Mucosa of descending colon (tissue), 3 donors: Measurements from ENCODE around the gene SGK1. TPM values are rescaled to one million over a fixed set of nuclear protein-coding genes. Genes with fewer than 3 reads are reported as not detected.
"Not testable (repeated sequence)": the region's sequence is repeated elsewhere in the genome, so short reads cannot be mapped to it uniquely, and the experiment has no call there.

Experiments used
- ATAC-seq: fragments of 200-7000 bp; cut with Tn5 transposase; one replicate; pipeline ENCODE4 v1.9.1; 2020; ENCODE audit warnings: mild to moderate bottlenecking, moderate library complexity
- DNase-seq, 3 donors: peaks; one replicate each; pipeline ENCODE4 v3.0.0-alpha.2; 2020
- H3K36me3 ChIP-seq: fragments of 200-600 bp; one replicate; pipeline ENCODE4 v1.8.0; 2021; ENCODE audit warnings: low read depth, mild to moderate bottlenecking
- H3K4me1 ChIP-seq: fragments of 200-600 bp; one replicate; pipeline ENCODE4 v1.8.0; 2021; ENCODE audit warnings: low read depth, mild to moderate bottlenecking
- H3K4me3 ChIP-seq: fragments of 200-600 bp; one replicate; pipeline ENCODE4 v1.8.0; 2021; ENCODE audit warnings: mild to moderate bottlenecking
- H3K9me3 ChIP-seq: fragments of 200-600 bp; one replicate; pipeline ENCODE4 v1.8.0; 2021; ENCODE audit warnings: mild to moderate bottlenecking
- intact Hi-C, 2 donors: fragments of 100-400 bp; cut with DNase I in 1 of 2; cut with micrococcal nuclease in 1 of 2; formaldehyde crosslinking; loops; one replicate each; pipeline versions ENCODE4 v1.11.0 to v1.11.1; 2022; cut with DNase I, micrococcal nuclease
- total RNA-seq, 3 donors: library from RNA; stranded (reverse); fragmentation: NEBNext Ultra II Directional in 2 of 3; extraction: Animal tissue kit (Norgen Biotek cat#: 25700) in 2 of 3; gene quantifications; one replicate each; pipeline versions ENCODE4 v1.2.1 to v1.2.4, GENCODE V29; 2021 to 2023
- TF ChIP-seq, protein P1 (sequence below): fragments of 200-600 bp; IDR thresholded peaks from one replicate; pipeline ENCODE4 v1.8.0; 2022; ENCODE audit warnings: antibody characterized with exemption, mild to moderate bottlenecking
- donor health status: DM: no; HTN: no; CAD: no; lungs with moderate emphysema.
- donor health status: DM: no; HTN: no; CAD: no.
- donor health status: DM: no; HTN: yes; CAD: no.

Gene SGK1
- total RNA-seq, 3 donors from 2014 or later: 49.4 to 492 (median 55.0) TPM

DNA sequence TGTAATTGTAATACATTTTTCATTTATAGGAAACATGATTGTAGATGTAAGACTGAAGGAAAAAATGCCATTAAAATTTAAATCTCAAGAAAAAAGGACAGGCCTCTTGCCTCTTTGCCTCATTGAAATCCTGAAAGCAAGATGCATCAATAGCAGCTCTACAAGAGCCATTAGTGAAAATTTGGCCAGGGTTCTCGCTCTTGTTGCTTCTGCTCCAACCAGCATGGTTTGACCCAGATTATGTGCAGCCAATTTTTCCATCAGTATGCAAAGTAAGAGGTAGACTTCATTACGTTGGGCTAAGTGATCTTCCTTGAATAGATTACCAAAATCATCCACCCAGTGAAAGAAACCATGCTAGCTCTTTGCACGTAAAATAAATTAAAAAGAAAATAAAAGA, 106.6 kb downstream of the SGK1 start:
- Histone ChIP-seq H3K36me3 (no peaks in the 10 kb centered on the region), H3K4me3 (no peak overlapping the region), H3K9me3 (no peaks in the 10 kb centered on the region), H3K4me1 (no peaks in the 10 kb centered on the region)
- ATAC-seq: no peak
- intact Hi-C loops: no loop called here
- DNase-seq: no peak
- TF ChIP-seq, protein P1, sequence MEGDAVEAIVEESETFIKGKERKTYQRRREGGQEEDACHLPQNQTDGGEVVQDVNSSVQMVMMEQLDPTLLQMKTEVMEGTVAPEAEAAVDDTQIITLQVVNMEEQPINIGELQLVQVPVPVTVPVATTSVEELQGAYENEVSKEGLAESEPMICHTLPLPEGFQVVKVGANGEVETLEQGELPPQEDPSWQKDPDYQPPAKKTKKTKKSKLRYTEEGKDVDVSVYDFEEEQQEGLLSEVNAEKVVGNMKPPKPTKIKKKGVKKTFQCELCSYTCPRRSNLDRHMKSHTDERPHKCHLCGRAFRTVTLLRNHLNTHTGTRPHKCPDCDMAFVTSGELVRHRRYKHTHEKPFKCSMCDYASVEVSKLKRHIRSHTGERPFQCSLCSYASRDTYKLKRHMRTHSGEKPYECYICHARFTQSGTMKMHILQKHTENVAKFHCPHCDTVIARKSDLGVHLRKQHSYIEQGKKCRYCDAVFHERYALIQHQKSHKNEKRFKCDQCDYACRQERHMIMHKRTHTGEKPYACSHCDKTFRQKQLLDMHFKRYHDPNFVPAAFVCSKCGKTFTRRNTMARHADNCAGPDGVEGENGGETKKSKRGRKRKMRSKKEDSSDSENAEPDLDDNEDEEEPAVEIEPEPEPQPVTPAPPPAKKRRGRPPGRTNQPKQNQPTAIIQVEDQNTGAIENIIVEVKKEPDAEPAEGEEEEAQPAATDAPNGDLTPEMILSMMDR: no peak

DNA sequence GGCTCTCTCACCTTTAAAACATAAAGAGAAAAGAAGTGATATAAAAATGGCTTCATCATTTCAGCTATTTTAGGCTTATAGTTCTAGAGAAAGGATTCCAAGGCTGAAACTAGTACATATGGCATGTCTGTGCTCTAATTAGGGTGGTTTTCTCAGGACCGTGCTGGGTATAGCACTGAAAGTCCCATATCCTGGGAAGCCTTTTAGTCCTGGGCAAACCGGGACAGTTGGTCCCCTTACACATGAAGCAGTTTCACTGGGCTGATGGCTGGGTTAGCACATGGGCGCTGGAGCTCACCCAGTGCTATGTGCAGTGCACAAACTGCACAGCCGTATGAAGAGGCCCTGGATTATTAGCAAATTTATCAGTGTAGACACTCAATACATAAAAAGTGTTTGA, 110.5 kb downstream of the SGK1 start:
- no peaks in the 10 kb centered on the region for H3K36me3 ChIP-seq
- no peak for ATAC-seq
- intact Hi-C loops: no loop called here
- no peaks in the 10 kb centered on the region for H3K9me3 ChIP-seq
- TF ChIP-seq, protein P1: no peak
- DNase-seq: no peak
- H3K4me1 ChIP-seq: no peaks in the 10 kb centered on the region
- H3K4me3 ChIP-seq: no peak overlapping the region

DNA sequence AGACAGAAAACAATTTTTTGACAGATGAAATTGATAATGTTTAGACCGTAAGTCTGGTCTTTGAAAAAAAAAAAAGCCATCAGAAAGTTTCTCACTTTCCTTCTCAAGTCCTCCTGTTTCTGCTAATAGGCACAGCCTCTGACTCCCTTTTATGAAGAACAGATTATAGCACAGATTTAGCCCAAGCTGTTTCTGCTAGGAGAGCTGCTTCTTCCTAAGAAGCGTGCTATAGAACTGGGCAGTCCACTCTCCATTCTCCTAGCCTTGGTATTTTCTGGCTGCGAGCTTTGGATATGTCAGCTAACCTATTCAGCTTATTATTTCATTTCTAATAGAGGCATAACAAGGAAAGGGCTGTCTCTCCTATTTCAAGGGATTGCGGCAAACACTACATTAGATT, 112.5 kb downstream of the SGK1 start:
- ATAC-seq (no peak), DNase-seq (no peak)
- no peaks in the 10 kb centered on the region for H3K4me1 ChIP-seq
- intact Hi-C loops: no loop called here
- no peak overlapping the region for H3K4me3 ChIP-seq
- TF ChIP-seq, protein P1: no peak
- H3K36me3 ChIP-seq: no peaks in the 10 kb centered on the region
- H3K9me3 ChIP-seq: no peaks in the 10 kb centered on the region

DNA sequence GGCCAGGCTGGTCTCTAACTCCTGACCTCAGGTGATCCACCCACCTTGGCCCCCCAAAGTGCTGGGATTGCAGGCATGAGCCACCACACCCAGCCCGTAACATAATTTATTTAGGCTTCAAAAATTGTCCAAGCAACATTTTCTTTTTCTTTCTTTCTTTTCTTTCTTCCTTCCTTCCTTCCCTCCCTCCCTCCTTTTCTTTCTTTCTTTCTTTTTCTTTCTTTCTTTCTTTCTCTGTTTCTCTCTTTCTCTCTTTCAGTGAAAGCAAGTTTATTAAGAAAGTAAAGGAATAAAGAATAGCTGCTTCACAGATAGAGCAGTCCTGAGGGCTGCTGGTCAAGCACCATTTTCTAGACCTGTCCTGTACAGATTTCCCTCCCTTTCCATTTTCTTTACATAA, 113.2 kb downstream of the SGK1 start:
- H3K4me3 ChIP-seq, DNase-seq, intact Hi-C loops, H3K9me3 ChIP-seq, H3K36me3 ChIP-seq, ATAC-seq, H3K4me1 ChIP-seq: not testable (repeated sequence)

DNA sequence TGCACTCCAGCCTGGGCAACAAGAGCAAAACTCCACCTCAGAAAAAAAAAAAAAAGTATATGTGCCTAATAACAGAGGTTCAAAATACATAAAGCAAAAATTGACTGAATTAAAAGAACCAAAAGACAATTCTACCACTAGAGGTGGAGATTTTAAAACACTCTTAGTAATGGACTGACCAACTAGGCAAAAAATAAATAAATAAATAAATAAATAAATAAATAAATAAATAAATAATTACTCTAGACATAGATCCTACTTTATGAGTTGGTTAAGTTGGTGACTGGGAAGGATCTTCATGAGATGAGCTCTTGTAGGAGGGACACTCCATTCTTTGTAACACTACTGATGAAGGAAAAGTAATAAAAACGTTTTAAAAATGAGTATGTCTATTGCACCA, 113.9 kb downstream of the SGK1 start:
- Histone ChIP-seq H3K36me3 (no peaks in the 10 kb centered on the region), H3K4me3 (no peak overlapping the region), H3K4me1 (no peaks in the 10 kb centered on the region), H3K9me3 (no peaks in the 10 kb centered on the region)
- TF ChIP-seq, protein P1: no peak
- ATAC-seq (no peak), DNase-seq (no peak)
- intact Hi-C loops: no loop called here

DNA sequence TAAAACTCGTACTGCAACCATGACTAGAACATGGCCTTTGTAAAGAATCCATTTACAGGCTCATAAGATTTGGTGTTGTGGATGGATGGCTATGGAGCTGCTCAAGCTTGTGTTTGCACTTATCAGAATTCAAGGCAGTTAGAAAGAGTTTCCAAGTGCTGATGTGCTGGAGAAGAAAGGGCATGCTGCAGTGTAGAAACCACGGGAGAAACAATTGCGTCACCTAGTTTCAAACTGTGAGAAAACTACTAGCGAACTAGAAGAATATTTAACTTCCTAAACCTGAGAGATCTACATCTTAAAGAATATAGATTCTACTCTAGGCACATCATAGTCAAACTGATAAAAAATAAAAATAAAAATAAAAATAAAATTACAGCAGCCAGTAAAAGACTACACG, 116.2 kb downstream of the SGK1 start:
- intact Hi-C loops: no loop called here
- TF ChIP-seq, protein P1: no peak
- no peaks in the 10 kb centered on the region for H3K9me3 ChIP-seq
- DNase-seq (no peak), ATAC-seq (no peak)
- H3K4me1 ChIP-seq: no peaks in the 10 kb centered on the region
- no peak overlapping the region for H3K4me3 ChIP-seq
- no peaks in the 10 kb centered on the region for H3K36me3 ChIP-seq
